Hepatocyte (in vitro differentiated cells): ENCODE measurements around the gene ANK2.

Source experiments
- EZH2phosphoT487 ChIP-seq: fragments of 200-600 bp; sonication (generic); IDR thresholded peaks from one replicate; pipeline ENCODE4 v1.6.1; 2018; ENCODE audit warnings: antibody characterized with exemption, mild to moderate bottlenecking, low read depth, moderate library complexity; ENCODE audit not compliant: unreplicated experiment, severe bottlenecking
- TF ChIP-seq, protein P1 (sequence below): fragments of 200-600 bp; sonication (generic); IDR thresholded peaks from 2 replicates; pipeline ENCODE4 v1.5.1; 2016; ENCODE audit warnings: antibody characterized with exemption, mild to moderate bottlenecking; ENCODE audit not compliant: poor library complexity

DNA sequence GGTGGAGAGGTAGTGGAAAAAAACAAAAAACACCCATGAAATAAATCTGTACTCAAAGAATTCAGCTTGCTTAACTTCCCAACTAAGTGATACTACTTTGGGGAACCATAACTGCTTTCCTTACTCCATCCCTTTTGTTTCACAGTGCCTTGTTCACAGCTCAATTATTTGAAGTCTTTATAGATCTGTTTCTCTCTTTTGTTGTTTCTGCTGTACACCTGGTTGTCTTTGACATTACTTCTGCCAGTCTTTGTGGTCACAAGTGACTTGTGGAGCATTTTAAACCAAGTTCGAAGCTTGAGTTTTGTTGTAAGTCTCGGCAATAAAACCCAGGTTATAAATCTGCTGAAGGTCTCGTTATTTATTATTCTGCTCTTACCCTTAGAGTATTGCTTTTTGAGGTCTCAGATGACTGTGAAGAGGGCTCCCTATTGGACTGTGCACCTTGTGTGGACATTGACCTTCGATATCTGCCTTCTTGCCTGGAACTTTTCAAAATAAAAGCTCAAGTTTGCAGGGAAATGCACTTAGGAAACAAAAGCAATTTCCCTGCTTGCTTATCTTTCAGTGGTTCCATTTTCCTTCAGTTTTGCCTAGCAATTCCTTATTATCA lies 59.8 kb downstream of the ANK2 start:
- TF ChIP-seq, protein P1, sequence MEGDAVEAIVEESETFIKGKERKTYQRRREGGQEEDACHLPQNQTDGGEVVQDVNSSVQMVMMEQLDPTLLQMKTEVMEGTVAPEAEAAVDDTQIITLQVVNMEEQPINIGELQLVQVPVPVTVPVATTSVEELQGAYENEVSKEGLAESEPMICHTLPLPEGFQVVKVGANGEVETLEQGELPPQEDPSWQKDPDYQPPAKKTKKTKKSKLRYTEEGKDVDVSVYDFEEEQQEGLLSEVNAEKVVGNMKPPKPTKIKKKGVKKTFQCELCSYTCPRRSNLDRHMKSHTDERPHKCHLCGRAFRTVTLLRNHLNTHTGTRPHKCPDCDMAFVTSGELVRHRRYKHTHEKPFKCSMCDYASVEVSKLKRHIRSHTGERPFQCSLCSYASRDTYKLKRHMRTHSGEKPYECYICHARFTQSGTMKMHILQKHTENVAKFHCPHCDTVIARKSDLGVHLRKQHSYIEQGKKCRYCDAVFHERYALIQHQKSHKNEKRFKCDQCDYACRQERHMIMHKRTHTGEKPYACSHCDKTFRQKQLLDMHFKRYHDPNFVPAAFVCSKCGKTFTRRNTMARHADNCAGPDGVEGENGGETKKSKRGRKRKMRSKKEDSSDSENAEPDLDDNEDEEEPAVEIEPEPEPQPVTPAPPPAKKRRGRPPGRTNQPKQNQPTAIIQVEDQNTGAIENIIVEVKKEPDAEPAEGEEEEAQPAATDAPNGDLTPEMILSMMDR, result no peak
- TF ChIP-seq EZH2phosphoT487, result no peak
